Panc1 (cell line): Measurements from ENCODE around the gene BRD1.

ENCODE experiments used
- CTCF ChIP-seq: fragments of 450-650 bp; IDR thresholded peaks from 2 replicates; pipeline ENCODE4 v1.5.1; 2017; ENCODE audit warnings: mild to moderate bottlenecking
- POLR2AphosphoS5 ChIP-seq: IDR thresholded peaks from 2 replicates; pipeline ENCODE4 v1.6.1; 2012; ENCODE audit warnings: mild to moderate bottlenecking, low read depth, low read length, moderate library complexity

- TF ChIP-seq POLR2AphosphoS5: no peak
- TF ChIP-seq CTCF: no peak
Observed at GRCh38 chr22:49775191-49775866, 52.3 kb downstream of the BRD1 start.
